Osteocyte (in vitro differentiated cells): ENCODE measurements around the gene CGB2. TPM values are rescaled to one million over a fixed set of nuclear protein-coding genes. Genes with fewer than 3 reads are reported as not detected.
A peak's percentile ranks its signal among the peaks of the same experiment; 100 is the strongest.
"Not testable (repeated sequence)": the region's sequence is repeated elsewhere in the genome, so short reads cannot be mapped to it uniquely, and the experiment has no call there.

Experiments
- DNase-seq: peaks from one replicate; pipeline ENCODE4 v3.0.0; 2021; ENCODE audit warnings: mixed read lengths; ENCODE audit not compliant: unreplicated experiment; ENCODE audit errors: extremely low spot score
- H3K27ac Mint-ChIP-seq: one replicate; pipeline ENCODE4 v1.8.0; 2021; ENCODE audit warnings: mild to moderate bottlenecking, mixed read lengths; ENCODE audit not compliant: unreplicated experiment
- H3K27me3 Mint-ChIP-seq: one replicate; pipeline ENCODE4 v1.8.0; 2021; ENCODE audit warnings: mixed read lengths; ENCODE audit not compliant: unreplicated experiment
- H3K36me3 Mint-ChIP-seq: one replicate; pipeline ENCODE4 v1.8.0; 2021; ENCODE audit warnings: mixed read lengths; ENCODE audit not compliant: unreplicated experiment
- H3K4me1 Mint-ChIP-seq: one replicate; pipeline ENCODE4 v1.8.0; 2021; ENCODE audit warnings: mixed read lengths; ENCODE audit not compliant: unreplicated experiment
- H3K4me3 Mint-ChIP-seq: one replicate; pipeline ENCODE4 v1.8.0; 2021; ENCODE audit warnings: mild to moderate bottlenecking, moderate library complexity, mixed read lengths; ENCODE audit not compliant: unreplicated experiment
- H3K9me3 Mint-ChIP-seq: one replicate; pipeline ENCODE4 v1.8.0; 2021; ENCODE audit warnings: mixed read lengths; ENCODE audit not compliant: unreplicated experiment
- CTCF ChIP-seq: fragments of 200-600 bp; sonication (generic); IDR thresholded peaks from 2 replicates; pipeline ENCODE4 v1.5.0; 2021; ENCODE audit warnings: antibody characterized with exemption, mild to moderate bottlenecking, moderate library complexity
- total RNA-seq: library from RNA; stranded (reverse); gene quantifications from 2 replicates; pipeline ENCODE4 v1.2.1, GENCODE V29; 2021

CGB2 gene
- total RNA-seq, 1 donor from 2014 or later, result not detected

- Mint-ChIP-seq H3K4me1 (peaks cover 13% of the 10 kb centered on the region), H3K9me3 (no peaks in the 10 kb centered on the region), H3K4me3 (no peak overlapping the region), H3K36me3 (peaks cover 12% of the 10 kb centered on the region), H3K27ac (no peak overlapping the region), H3K27me3 (peaks cover 4% of the 10 kb centered on the region)
- no peak for TF ChIP-seq CTCF
- DNase-seq, result no peak
Measured at GRCh38 chr19:49016067-49016839, 15.4 kb upstream of the CGB2 start.

GRCh38 chr19:49017041-49017665 is 14.5 kb upstream of the CGB2 start, which contains the start of gene LHB:
TSS of gene LHB (minus strand) at chr19:49017091. CDS start at chr19:49017081, 10 bp downstream.
- DNase-seq, result no peak
- TF ChIP-seq CTCF, result no peak
- Mint-ChIP-seq H3K27ac (no peak within 1 kb of the TSS), H3K9me3 (no peaks in the 10 kb centered on the region), H3K4me1 (peaks cover 13% of the 10 kb centered on the region), H3K27me3 (peaks cover 4% of the 10 kb centered on the region), H3K4me3 (peak within 1 kb of the TSS; percentile 65), H3K36me3 (peaks cover 12% of the 10 kb centered on the region)

GRCh38 chr19:49017666-49018351 is 13.9 kb upstream of the CGB2 start:
- H3K4me1 Mint-ChIP-seq, result peaks cover 13% of the 10 kb centered on the region
- H3K9me3 Mint-ChIP-seq, result no peaks in the 10 kb centered on the region
- peaks cover 12% of the 10 kb centered on the region for H3K36me3 Mint-ChIP-seq
- TF ChIP-seq CTCF, result peak; percentile 57
- DNase-seq, result peak; percentile 90
- H3K4me3 Mint-ChIP-seq, result peak overlapping the region; percentile 65
- no peak overlapping the region for H3K27ac Mint-ChIP-seq
- peaks cover 4% of the 10 kb centered on the region for H3K27me3 Mint-ChIP-seq

GRCh38 chr19:49018388-49019241 is 13.1 kb upstream of the CGB2 start:
- not testable (repeated sequence) for H3K9me3 Mint-ChIP-seq, H3K27me3 Mint-ChIP-seq, H3K27ac Mint-ChIP-seq, DNase-seq
- peak overlapping the region; percentile 65 for H3K4me3 Mint-ChIP-seq
- H3K36me3 Mint-ChIP-seq, result peaks cover 12% of the 10 kb centered on the region
- H3K4me1 Mint-ChIP-seq, result peaks cover 13% of the 10 kb centered on the region

- DNase-seq, result no peak
- Mint-ChIP-seq H3K4me3 (peak overlapping the region; percentile 29), H3K27ac (no peak overlapping the region), H3K36me3 (peaks cover 7% of the 10 kb centered on the region), H3K4me1 (peaks cover 13% of the 10 kb centered on the region), H3K27me3 (peaks cover 4% of the 10 kb centered on the region), H3K9me3 (no peaks in the 10 kb centered on the region)
- TF ChIP-seq CTCF, result peak; percentile 10
Measured at GRCh38 chr19:49019242-49019932, 12.3 kb upstream of the CGB2 start.
